Neutrophil (primary cell): ENCODE results near the gene CIT.

ENCODE experiments used
- H3K27ac ChIP-seq: fragments of 200-600 bp; sonication (generic); 2 replicates; pipeline ENCODE4 v1.5.1; 2016; ENCODE audit warnings: mild to moderate bottlenecking, moderate library complexity
- H3K27me3 ChIP-seq: fragments of 200-600 bp; sonication (generic); 2 replicates; pipeline ENCODE4 v1.6.0; 2016; ENCODE audit warnings: mild to moderate bottlenecking
- H3K36me3 ChIP-seq: fragments of 200-600 bp; sonication (generic); 2 replicates; pipeline ENCODE4 v1.5.1; 2017
- H3K4me1 ChIP-seq, 2 experiments: fragments of 200-600 bp in 1 of 2; sonication (generic) in 1 of 2; 1 replicate in 1 of 2; 2 replicates in 1 of 2; pipeline versions ENCODE4 v1.5.1 to v1.6.1; 2013 to 2016; ENCODE audit warnings: low read depth in 1 of 2, low read length in 1 of 2, mild to moderate bottlenecking in 1 of 2, moderate library complexity in 1 of 2; ENCODE audit not compliant: control insufficient read depth in 1 of 2, insufficient read depth in 1 of 2
- H3K4me3 ChIP-seq, 2 experiments: fragments of 200-600 bp in 1 of 2; sonication (generic) in 1 of 2; 1 replicate in 1 of 2; 2 replicates in 1 of 2; pipeline ENCODE4 v1.5.1; 2013 to 2016; ENCODE audit warnings: low read depth in 1 of 2, low read length in 1 of 2, mild to moderate bottlenecking in 1 of 2, moderate library complexity in 1 of 2
- H3K9me3 ChIP-seq: fragments of 200-600 bp; sonication (generic); 2 replicates; pipeline ENCODE4 v1.5.1; 2016
- CTCF ChIP-seq: fragments of 200-600 bp; sonication (generic); IDR thresholded peaks from 2 replicates; pipeline ENCODE4 v1.5.1; 2016; ENCODE audit warnings: antibody characterized with exemption

CIT gene

GRCh38 chr12:119804011-119804641, 73.0 kb downstream of the CIT start:
- no peak overlapping the region for H3K4me3 ChIP-seq
- no peaks in the 10 kb centered on the region for H3K4me1 ChIP-seq
- no peak overlapping the region for H3K27ac ChIP-seq

GRCh38 chr12:119803381-119803791, 73.7 kb downstream of the CIT start:
- no peaks in the 10 kb centered on the region for H3K27me3 ChIP-seq
- TF ChIP-seq CTCF = no peak
- H3K9me3 ChIP-seq = no peaks in the 10 kb centered on the region
- no peaks in the 10 kb centered on the region for H3K4me1 ChIP-seq
- H3K27ac ChIP-seq = no peak overlapping the region
- no peak overlapping the region for H3K4me3 ChIP-seq
- H3K36me3 ChIP-seq = peaks cover 29% of the 10 kb centered on the region

More at GRCh38 chr12:119804011-119804641, 73.0 kb downstream of the CIT start:
- TF ChIP-seq CTCF = no peak
- Histone ChIP-seq H3K27me3 (no peaks in the 10 kb centered on the region), H3K9me3 (no peaks in the 10 kb centered on the region), H3K36me3 (peaks cover 22% of the 10 kb centered on the region)

GRCh38 chr12:119802472-119802871, 74.6 kb downstream of the CIT start:
- H3K4me1 ChIP-seq = no peaks in the 10 kb centered on the region
- no peak overlapping the region for H3K4me3 ChIP-seq
- TF ChIP-seq CTCF = no peak
- H3K9me3 ChIP-seq = no peaks in the 10 kb centered on the region
- H3K27me3 ChIP-seq = no peaks in the 10 kb centered on the region
- no peak overlapping the region for H3K27ac ChIP-seq
- peaks cover 29% of the 10 kb centered on the region for H3K36me3 ChIP-seq

- Histone ChIP-seq H3K36me3 (peaks cover 33% of the 10 kb centered on the region), H3K27me3 (no peaks in the 10 kb centered on the region), H3K9me3 (no peaks in the 10 kb centered on the region), H3K27ac (no peak overlapping the region), H3K4me1 (no peaks in the 10 kb centered on the region), H3K4me3 (no peak overlapping the region)
- TF ChIP-seq CTCF = no peak
Observed at GRCh38 chr12:119797090-119797489, 80.0 kb downstream of the CIT start.

GRCh38 chr12:119796292-119796691, 80.8 kb downstream of the CIT start:
- H3K4me3 ChIP-seq = no peak overlapping the region
- H3K36me3 ChIP-seq = peaks cover 33% of the 10 kb centered on the region
- no peak for TF ChIP-seq CTCF
- no peak overlapping the region for H3K27ac ChIP-seq
- no peaks in the 10 kb centered on the region for H3K9me3 ChIP-seq
- H3K27me3 ChIP-seq = no peaks in the 10 kb centered on the region
- no peaks in the 10 kb centered on the region for H3K4me1 ChIP-seq
